HEK293T (cell line): ENCODE data around the gene EFHC1.
"Not testable (repeated sequence)": the region's sequence is repeated elsewhere in the genome, so short reads cannot be mapped to it uniquely, and the experiment has no call there.

Source experiments
- CTCF ChIA-PET: fragments of 350-600 bp; formaldehyde crosslinking; extraction: SDS; loops from one replicate; lab custom pipeline; 2021; ENCODE audit warnings: antibody characterized with exemption, inconsistent platforms; lab: Yijun Ruan, JAX
- POLR2A ChIA-PET: fragments of 350-600 bp; formaldehyde crosslinking; extraction: SDS; loops from one replicate; lab custom pipeline; 2020; ENCODE audit warnings: antibody characterized with exemption, inconsistent platforms; lab: Yijun Ruan, JAX
- DNase-seq: peaks from one replicate; pipeline ENCODE4 v3.0.0; 2012; ENCODE audit warnings: mixed read lengths; ENCODE audit errors: extremely low spot score
- ARNT ChIP-seq: fragments of 450-650 bp; IDR thresholded peaks from 2 replicates; pipeline ENCODE4 v1.6.1; 2017; ENCODE audit warnings: mild to moderate bottlenecking
- BHLHE40 ChIP-seq: fragments of 450-650 bp; IDR thresholded peaks from 2 replicates; pipeline ENCODE4 v1.6.1; 2016; ENCODE audit warnings: mild to moderate bottlenecking, moderate library complexity, borderline replicate concordance
- CTBP1 ChIP-seq: fragments of 450-650 bp; IDR thresholded peaks from 2 replicates; pipeline ENCODE4 v1.6.1; 2016; ENCODE audit warnings: borderline replicate concordance
- ELF4 ChIP-seq: fragments of 450-650 bp; IDR thresholded peaks from 2 replicates; pipeline ENCODE4 v1.6.1; 2017; ENCODE audit warnings: antibody characterized with exemption
- FOXA1 ChIP-seq: fragments of 450-650 bp; IDR thresholded peaks from 2 replicates; pipeline ENCODE4 v1.6.1; 2016; ENCODE audit warnings: mild to moderate bottlenecking
- FOXK2 ChIP-seq: fragments of 450-650 bp; IDR thresholded peaks from 2 replicates; pipeline ENCODE4 v1.6.1; 2016; ENCODE audit warnings: mild to moderate bottlenecking
- FOXM1 ChIP-seq: fragments of 450-650 bp; IDR thresholded peaks from 2 replicates; pipeline ENCODE4 v1.6.1; 2017; ENCODE audit warnings: mild to moderate bottlenecking, borderline replicate concordance
- HDGF ChIP-seq: fragments of 450-650 bp; IDR thresholded peaks from 2 replicates; pipeline ENCODE4 v1.6.1; 2017; ENCODE audit warnings: antibody characterized with exemption, borderline replicate concordance
- L3MBTL2 ChIP-seq: fragments of 450-650 bp; conservative IDR thresholded peaks from 2 replicates; pipeline ENCODE4 v1.6.1; 2016; ENCODE audit warnings: mild to moderate bottlenecking
- LEF1 ChIP-seq: fragments of 450-650 bp; IDR thresholded peaks from 2 replicates; pipeline ENCODE4 v1.6.1; 2017; ENCODE audit warnings: mild to moderate bottlenecking, borderline replicate concordance
- NFRKB ChIP-seq: fragments of 450-650 bp; IDR thresholded peaks from 2 replicates; pipeline ENCODE4 v1.6.1; 2016; ENCODE audit warnings: mild to moderate bottlenecking, moderate library complexity
- SP1 ChIP-seq: fragments of 450-650 bp; IDR thresholded peaks from 2 replicates; pipeline ENCODE4 v1.6.1; 2017
- SUZ12 ChIP-seq: fragments of 450-650 bp; IDR thresholded peaks from 2 replicates; pipeline ENCODE4 v1.6.1; 2016; ENCODE audit warnings: mild to moderate bottlenecking
- TARDBP ChIP-seq: fragments of 450-650 bp; IDR thresholded peaks from 2 replicates; pipeline ENCODE4 v1.6.1; 2016
- ZNF384 ChIP-seq: fragments of 450-650 bp; IDR thresholded peaks from 2 replicates; pipeline ENCODE4 v1.6.1; 2016
- TF ChIP-seq, protein P1 (sequence below): fragments of 450-650 bp; IDR thresholded peaks from 2 replicates; pipeline ENCODE4 v1.6.1; 2016

The EFHC1 gene

DNA sequence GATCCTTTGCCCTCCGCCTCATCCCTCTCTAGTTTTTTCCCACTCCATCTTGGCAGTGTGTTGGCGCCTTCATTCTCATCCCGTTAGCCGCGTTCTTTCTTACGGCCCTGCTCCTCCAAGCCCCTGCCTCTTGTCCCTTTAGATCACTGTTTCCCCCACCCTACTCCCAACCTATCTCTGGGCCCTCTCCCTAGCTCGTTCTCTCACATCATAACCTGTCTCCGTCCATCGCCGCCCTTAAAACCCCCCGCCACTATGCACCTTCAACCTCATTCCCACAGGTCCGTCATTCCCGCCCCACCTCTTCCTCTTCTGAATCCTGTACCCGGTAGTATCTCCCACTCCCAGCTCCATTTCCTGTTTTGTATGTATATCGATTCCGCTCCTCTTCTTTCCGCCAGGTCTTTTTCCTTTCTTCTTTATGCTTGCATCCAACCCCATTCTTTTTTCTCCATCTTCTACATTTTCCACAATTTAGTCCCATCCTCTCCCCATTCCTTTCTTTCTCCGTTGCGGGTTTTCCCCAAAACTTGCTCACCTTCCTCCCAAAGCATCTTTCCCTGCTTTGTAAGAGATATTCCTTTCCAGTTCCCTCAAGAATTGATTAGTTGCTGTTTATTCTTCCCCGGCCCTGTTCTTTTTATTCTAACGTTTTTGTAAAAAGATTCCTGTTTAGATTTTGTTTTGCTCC is 671 bp downstream of the EFHC1 start:
- peak; percentile 47 for DNase-seq
- TF ChIP-seq L3MBTL2: peak; percentile 76
- TF ChIP-seq ELF4: 0 out of 2 replicates have a peak, but pooled peaks have one; percentile 29
- no peak for TF ChIP-seq LEF1
- ChIA-PET CTCF (interaction anchor here (1.6 kb wide), 1 partner anchor 156 kb away, joined by 3 read pairs; the partner anchor contains the start of gene TRAM2), POLR2A (interaction anchor here (0.8 to 3.0 kb wide), 19 partner anchors 10 to 247 kb away, joined by 3 to 16 read pairs (median 5); partner anchors contain the start of gene TRAM2)

- TF ChIP-seq FOXA1: no peak
- no peak for TF ChIP-seq LEF1
- no peak for TF ChIP-seq BHLHE40
- TF ChIP-seq SP1: no peak
- no peak for TF ChIP-seq SUZ12
- no peak for TF ChIP-seq L3MBTL2
- TF ChIP-seq ZNF384: no peak
- TF ChIP-seq, protein P1, sequence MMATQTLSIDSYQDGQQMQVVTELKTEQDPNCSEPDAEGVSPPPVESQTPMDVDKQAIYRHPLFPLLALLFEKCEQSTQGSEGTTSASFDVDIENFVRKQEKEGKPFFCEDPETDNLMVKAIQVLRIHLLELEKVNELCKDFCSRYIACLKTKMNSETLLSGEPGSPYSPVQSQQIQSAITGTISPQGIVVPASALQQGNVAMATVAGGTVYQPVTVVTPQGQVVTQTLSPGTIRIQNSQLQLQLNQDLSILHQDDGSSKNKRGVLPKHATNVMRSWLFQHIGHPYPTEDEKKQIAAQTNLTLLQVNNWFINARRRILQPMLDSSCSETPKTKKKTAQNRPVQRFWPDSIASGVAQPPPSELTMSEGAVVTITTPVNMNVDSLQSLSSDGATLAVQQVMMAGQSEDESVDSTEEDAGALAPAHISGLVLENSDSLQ: no peak
- no peak for TF ChIP-seq FOXM1
- TF ChIP-seq ELF4: no peak
- TF ChIP-seq HDGF: no peak
- no peak for TF ChIP-seq FOXK2
- TF ChIP-seq CTBP1: no peak
- no peak for TF ChIP-seq ARNT
- no peak for TF ChIP-seq NFRKB
- TF ChIP-seq TARDBP: no peak
- DNase-seq: no peak
- CTCF ChIA-PET: no interaction called here
- POLR2A ChIA-PET: interaction anchor here (1.1 to 2.4 kb wide), 2 partner anchors 77 to 137 kb away, joined by 3 to 6 read pairs; no protein-coding TSS in a partner anchor
Observed at GRCh38 chr6:52422156-52422555, 2.0 kb downstream of the EFHC1 start.

GRCh38 chr6:52423448-52423847 is 3.3 kb downstream of the EFHC1 start:
- ChIA-PET POLR2A (no interaction called here), CTCF (interaction anchor here (0.6 kb wide), 1 partner anchor 18 kb away, joined by 3 read pairs; no protein-coding TSS in a partner anchor)
- no peak for TF ChIP-seq ZNF384
- TF ChIP-seq TARDBP: no peak
- no peak for TF ChIP-seq ARNT
- no peak for TF ChIP-seq BHLHE40
- no peak for TF ChIP-seq SUZ12
- no peak for TF ChIP-seq ELF4
- TF ChIP-seq CTBP1: no peak
- no peak for TF ChIP-seq NFRKB
- TF ChIP-seq FOXK2: no peak
- no peak for DNase-seq

DNA sequence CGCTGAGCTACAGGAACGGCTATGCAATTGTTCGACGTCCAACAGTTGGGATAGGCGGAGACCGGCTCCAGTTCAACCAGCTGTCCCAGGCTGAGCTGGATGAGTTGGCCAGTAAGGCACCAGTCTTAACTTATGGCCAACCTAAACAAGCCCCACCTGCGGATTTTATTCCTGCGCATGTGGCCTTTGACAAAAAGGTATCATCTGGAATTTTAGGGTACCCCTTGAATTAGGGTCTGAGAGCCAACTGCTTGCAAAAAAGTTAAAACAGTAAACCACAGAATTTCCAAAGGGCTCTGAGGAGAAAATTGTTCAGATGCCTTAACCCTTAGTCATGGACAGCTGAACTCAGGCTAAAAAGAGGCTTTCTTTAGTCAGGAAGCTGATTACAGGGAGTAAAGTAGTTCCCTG is 3.8 kb downstream of the EFHC1 start:
- ChIA-PET CTCF (no interaction called here), POLR2A (no interaction called here)
- TF ChIP-seq BHLHE40 (no peak), ELF4 (no peak), FOXK2 (no peak), ARNT (no peak), FOXA1 (no peak), NFRKB (no peak), FOXM1 (no peak)
- TF ChIP-seq, protein P1: no peak
- no peak for DNase-seq

GRCh38 chr6:52424513-52424912 is 4.4 kb downstream of the EFHC1 start:
- POLR2A ChIA-PET: no interaction called here
- DNase-seq: no peak
- CTCF ChIA-PET: no interaction called here
- TF ChIP-seq FOXM1 (no peak), BHLHE40 (no peak), FOXK2 (no peak), ELF4 (no peak), SP1 (no peak), HDGF (no peak), L3MBTL2 (no peak), ARNT (no peak), NFRKB (no peak), TARDBP (no peak), ZNF384 (no peak), FOXA1 (no peak), CTBP1 (no peak)
- TF ChIP-seq, protein P1: no peak

DNA sequence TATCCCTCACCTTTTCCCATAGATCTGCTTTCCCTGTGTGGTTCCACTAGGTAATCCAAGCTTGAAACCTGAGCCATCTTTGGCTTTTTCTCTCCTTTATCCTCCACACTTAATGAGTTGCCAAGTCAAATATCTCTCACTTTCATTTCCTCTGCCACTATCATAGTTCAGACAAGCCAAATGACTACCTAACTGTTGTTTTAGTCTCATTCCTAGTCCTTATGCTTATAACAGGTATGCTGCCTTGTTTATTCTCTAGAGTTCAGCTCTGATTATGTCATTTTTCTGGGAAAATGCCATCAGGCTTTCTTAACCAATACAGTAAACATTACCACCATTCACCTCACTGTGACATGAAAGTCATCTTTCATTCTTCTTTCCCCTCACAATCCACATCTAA is 6.5 kb downstream of the EFHC1 start:
- ChIA-PET CTCF (no interaction called here), POLR2A (no interaction called here)
- TF ChIP-seq ZNF384 (no peak), SP1 (no peak), L3MBTL2 (no peak), ARNT (no peak), CTBP1 (no peak), BHLHE40 (no peak), ELF4 (no peak), NFRKB (no peak), FOXK2 (no peak), HDGF (no peak), LEF1 (no peak), FOXM1 (no peak), SUZ12 (no peak), TARDBP (no peak), FOXA1 (no peak)
- TF ChIP-seq, protein P1: no peak
- DNase-seq: no peak

DNA sequence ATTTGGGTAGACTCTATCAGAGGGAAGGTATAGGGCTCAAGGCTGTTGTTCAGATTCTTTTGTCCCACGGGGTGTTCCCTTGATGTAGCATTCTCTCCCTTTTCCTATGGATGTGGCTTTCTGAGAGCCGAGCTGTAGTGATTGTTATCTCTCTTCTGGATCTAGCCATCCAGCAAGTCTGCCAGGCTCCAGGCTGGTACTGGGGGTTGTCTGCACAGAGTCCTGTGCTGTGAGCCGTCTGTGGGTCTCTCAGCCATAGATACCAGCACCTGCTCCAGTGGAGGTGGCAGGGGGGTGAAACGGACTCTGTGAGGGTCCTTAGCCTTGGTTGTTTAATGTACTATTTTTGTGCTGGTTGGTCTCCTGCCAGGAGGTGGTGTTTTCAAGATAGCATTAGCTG is 13.2 kb downstream of the EFHC1 start:
- POLR2A ChIA-PET: interaction anchor here (1.7 kb wide), 1 partner anchor 12 kb away, joined by 5 read pairs; no protein-coding TSS in a partner anchor
- CTCF ChIA-PET, DNase-seq: not testable (repeated sequence)
